NK-92 treated with Interleukin-12 subunit alpha and Interleukin-12 subunit beta, amount 100 ng/mL, for 24 hours (cell line): ENCODE measurements around the gene NTN4.
"Not testable (repeated sequence)": the region's sequence is repeated elsewhere in the genome, so short reads cannot be mapped to it uniquely, and the experiment has no call there.

Source experiments
- DNase-seq: peaks from one replicate; lab custom pipeline; 2025; lab: John Stamatoyannopoulos, UW

Gene NTN4

GRCh38 chr12:95710386-95710785 is 80.2 kb downstream of the NTN4 start:
- no peak for DNase-seq

GRCh38 chr12:95709152-95709551 is 81.4 kb downstream of the NTN4 start:
- no peak for DNase-seq

- DNase-seq = no peak
These were observed 85.4 kb downstream of the NTN4 start for GRCh38 chr12:95705143-95705542.

- DNase-seq = no peak
These were observed 86.6 kb downstream of the NTN4 start for GRCh38 chr12:95703986-95704385.

- no peak for DNase-seq
These were observed 88.7 kb downstream of the NTN4 start for GRCh38 chr12:95701722-95702418.

- DNase-seq = no peak
These were observed 89.3 kb downstream of the NTN4 start for GRCh38 chr12:95701275-95701674.

- peak; percentile 43 for DNase-seq
These were observed 90.2 kb downstream of the NTN4 start for GRCh38 chr12:95700316-95700785.

- no peak for DNase-seq
These were observed 91.0 kb downstream of the NTN4 start for GRCh38 chr12:95699579-95699978.

- no peak for DNase-seq
These were observed 96.4 kb downstream of the NTN4 start for GRCh38 chr12:95694136-95694535.

GRCh38 chr12:95693689-95694088 is 96.9 kb downstream of the NTN4 start:
- no peak for DNase-seq

GRCh38 chr12:95690861-95691635 is 99.5 kb downstream of the NTN4 start:
- no peak for DNase-seq

GRCh38 chr12:95687937-95688336 is 102.6 kb downstream of the NTN4 start:
- DNase-seq = no peak

- DNase-seq = no peak
These were observed 107.1 kb downstream of the NTN4 start for GRCh38 chr12:95683418-95683817.

- DNase-seq = no peak
These were observed 109.3 kb downstream of the NTN4 start for GRCh38 chr12:95681210-95681765.

GRCh38 chr12:95678684-95679083 is 111.9 kb downstream of the NTN4 start:
- DNase-seq = no peak

GRCh38 chr12:95677782-95678181 is 112.8 kb downstream of the NTN4 start:
- DNase-seq = not testable (repeated sequence)

GRCh38 chr12:95674631-95675030 is 115.9 kb downstream of the NTN4 start:
- DNase-seq = no peak

GRCh38 chr12:95674163-95674562 is 116.4 kb downstream of the NTN4 start:
- DNase-seq = no peak

GRCh38 chr12:95673576-95673975 is 117.0 kb downstream of the NTN4 start:
- DNase-seq = no peak

GRCh38 chr12:95672166-95672565 is 118.4 kb downstream of the NTN4 start:
- no peak for DNase-seq

GRCh38 chr12:95671265-95671664 is 119.3 kb downstream of the NTN4 start:
- no peak for DNase-seq

GRCh38 chr12:95663525-95663924 is 127.0 kb downstream of the NTN4 start:
- DNase-seq = no peak

GRCh38 chr12:95661360-95661759 is 129.2 kb downstream of the NTN4 start:
- DNase-seq = no peak
